ENCODE measurements around the gene SHFL.

Gene SHFL

DNA sequence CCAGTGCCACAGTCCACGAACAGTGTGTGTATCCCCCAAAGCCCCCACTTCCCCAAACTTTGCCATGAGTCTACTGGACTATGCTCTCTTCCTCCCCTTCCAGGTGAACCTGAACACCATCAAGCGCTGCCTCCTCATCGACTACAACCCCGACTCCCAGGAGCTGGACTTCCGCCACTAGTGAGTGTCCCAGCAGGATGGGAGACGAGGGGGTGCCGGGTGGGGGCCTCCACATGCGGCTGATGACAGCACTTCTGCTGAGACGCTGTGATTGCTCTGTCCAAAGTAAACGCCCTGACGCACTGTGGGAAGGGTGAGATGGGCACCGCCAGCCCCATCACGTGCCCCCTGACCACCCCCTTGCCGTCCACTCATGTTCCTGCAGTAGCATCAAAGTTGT, 23.4 kb downstream of the SHFL start:
- no peak for DNase-seq (ENCODE audit: low spot score)

- DNase-seq (ENCODE audit: low spot score): no peak
Observed at GRCh38 chr19:10110076-10110971, 24.2 kb downstream of the SHFL start.

DNA sequence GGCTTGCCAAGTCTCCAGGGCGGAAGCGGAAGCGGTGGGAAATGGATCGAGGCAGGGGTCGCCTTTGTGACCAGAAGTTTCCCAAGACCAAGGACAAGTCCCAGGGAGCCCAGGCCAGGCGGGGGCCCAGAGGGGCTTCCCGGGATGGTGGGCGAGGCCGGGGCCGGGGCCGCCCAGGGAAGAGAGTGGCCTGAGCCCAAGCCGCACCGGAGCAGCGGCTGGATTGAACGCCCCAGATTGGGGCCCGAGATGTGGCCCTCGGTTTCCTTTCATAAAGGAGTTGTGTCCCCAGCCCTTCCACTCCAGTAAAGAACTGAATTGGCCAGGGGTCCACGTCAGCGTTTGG, 24.8 kb downstream of the SHFL start:
- DNase-seq (ENCODE audit: low spot score): no peak

DNA sequence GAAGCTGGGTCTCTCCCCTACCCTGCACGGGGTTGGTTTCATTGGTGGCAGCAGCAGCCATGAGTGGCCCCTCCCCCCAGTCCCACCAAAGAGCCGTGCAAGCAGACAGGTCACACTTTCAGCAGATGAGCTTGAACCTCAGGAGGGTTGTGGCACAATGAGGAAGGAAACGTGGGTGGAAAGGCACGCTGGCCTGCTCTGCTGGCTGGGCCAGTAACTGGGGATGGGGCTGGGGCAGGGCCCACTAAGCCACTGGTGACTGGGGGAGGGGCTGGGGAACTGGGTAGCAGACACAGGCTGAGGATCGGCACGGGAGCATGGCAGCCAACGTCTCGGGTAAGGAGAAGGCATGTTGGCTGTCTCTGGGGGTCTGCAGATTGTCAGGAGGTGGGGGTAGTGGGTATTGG, 25.3 kb downstream of the SHFL start, which contains the start of gene P2RY11:
Gene P2RY11 (plus strand): TSS at position 289 of the 407 bp plus-strand sequence. CDS start 29 bp downstream, at position 318.
- DNase-seq (ENCODE audit: low spot score): no peak

GRCh38 chr19:10112037-10112761, 26.1 kb downstream of the SHFL start:
- no peak for DNase-seq (ENCODE audit: low spot score)

DNA sequence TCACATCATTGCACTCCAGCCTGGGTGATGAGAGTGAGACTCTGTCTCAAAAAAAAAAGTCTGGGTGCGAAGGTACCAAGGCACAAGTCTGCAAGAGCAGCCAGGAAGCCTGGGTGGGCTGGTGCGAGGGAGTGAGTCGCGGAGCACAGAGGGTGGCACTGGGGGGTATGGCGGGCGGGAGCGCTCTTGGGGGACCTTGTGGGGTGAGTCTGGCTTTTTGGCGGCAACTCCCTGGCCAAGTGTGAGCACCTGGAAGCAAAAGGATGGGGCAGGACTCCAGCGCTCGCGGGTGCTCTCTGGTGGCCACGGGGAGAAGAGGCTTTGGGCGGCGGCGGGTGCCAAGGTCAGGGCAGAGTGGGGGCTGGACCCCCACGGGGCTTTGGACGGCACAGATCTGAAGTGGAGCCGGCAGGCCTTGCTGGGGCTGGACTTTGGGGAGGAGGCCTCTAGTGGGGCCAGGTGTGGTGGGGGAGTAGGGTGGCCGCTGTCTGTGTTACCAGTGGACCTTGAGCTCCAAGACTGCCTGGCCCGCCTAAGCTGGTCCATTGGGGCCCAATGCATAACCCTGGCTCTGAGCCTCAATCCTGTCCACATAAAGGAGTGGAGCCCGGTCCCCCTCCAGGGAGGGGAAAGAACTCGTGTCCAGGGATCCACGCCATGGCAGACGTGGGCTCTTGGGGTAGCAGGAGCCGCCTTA, 26.9 kb downstream of the SHFL start:
- DNase-seq (ENCODE audit: low spot score): no peak

GRCh38 chr19:10113592-10113963, 27.5 kb downstream of the SHFL start:
- DNase-seq (ENCODE audit: low spot score): no peak

DNA sequence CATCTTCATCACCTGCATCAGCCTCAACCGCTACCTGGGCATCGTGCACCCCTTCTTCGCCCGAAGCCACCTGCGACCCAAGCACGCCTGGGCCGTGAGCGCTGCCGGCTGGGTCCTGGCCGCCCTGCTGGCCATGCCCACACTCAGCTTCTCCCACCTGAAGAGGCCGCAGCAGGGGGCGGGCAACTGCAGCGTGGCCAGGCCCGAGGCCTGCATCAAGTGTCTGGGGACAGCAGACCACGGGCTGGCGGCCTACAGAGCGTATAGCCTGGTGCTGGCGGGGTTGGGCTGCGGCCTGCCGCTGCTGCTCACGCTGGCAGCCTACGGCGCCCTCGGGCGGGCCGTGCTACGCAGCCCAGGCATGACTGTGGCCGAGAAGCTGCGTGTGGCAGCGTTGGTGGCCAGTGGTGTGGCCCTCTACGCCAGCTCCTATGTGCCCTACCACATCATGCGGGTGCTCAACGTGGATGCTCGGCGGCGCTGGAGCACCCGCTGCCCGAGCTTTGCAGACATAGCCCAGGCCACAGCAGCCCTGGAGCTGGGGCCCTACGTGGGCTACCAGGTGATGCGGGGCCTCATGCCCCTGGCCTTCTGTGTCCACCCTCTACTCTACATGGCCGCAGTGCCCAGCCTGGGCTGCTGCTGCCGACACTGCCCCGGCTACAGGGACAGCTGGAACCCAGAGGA, 28.0 kb downstream of the SHFL start:
- DNase-seq (ENCODE audit: low spot score): no peak

DNA sequence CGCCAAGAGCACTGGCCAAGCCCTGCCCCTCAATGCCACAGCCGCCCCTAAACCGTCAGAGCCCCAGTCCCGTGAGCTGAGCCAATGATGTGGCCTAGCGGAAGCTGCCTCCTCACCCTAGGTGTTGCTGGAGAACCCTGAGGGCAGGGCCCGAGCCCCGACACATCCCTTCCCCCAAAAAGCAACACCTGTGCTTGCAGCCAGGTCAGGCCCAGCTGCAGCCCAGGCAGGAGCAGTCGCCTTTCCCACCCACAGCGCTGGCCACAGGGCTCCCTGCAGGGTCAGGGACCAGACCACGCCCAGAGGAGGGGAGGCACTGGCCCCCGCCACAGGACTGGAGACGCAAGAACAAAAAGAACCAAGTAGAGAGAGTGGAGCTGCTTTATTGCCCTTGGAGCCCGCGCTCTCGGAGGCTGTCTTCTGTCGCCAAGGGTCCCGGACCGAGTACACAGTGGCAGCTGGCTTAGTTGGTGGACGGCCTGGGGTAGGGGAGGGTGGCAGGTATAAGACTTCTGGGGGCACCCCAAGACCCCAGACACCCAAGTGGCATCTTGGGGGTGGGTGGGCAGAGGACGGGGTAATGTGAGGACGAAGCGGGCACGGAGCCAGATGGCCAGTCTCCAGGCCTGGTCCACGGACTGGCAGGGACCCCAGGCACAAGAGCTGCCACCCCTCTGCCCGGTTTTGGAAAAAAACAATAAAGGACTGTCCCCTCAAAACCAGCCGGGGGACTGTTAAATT, 28.7 kb downstream of the SHFL start:
- no peak for DNase-seq (ENCODE audit: low spot score)

- DNase-seq (ENCODE audit: low spot score): no peak
Observed at GRCh38 chr19:10115392-10116084, 29.4 kb downstream of the SHFL start.

DNA sequence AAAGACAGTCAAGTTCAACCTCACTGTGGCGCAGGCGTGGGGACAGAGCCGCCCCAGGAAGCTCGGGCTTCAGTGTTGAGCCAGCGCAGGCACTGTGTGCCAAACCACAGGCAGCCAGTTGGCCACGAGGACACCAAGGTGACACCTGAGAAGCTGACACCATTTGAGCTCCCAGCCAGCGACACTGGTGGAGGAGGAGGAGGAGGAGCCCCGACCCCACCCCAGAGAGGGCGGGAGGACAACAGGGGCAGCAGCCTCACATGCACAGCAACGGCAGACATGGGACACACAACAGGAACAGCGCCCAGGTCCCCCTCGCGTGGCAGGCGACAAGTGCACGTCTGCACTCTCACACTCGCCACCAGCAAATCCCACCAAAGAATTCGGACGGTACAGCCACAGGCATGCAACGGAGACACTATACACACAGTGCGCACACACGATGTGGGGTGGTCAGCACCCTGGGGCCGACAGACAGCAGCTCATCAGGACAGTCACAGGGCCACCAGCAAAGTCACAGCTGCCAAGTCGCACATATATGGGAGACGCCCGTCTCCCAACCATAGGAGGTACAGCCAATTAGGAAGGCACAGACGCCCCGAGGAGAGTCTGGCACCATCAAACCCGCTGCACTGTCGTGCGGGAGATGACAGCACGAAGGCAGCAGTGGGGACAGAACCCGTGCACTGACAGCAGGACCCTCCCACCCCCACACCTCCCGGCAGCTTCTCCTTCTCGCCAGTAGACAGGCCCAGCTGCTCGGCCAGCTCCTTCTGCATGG, 30.2 kb downstream of the SHFL start:
- no peak for DNase-seq (ENCODE audit: low spot score)

GRCh38 chr19:10116866-10117616, 30.9 kb downstream of the SHFL start:
- no peak for DNase-seq (ENCODE audit: low spot score)

DNA sequence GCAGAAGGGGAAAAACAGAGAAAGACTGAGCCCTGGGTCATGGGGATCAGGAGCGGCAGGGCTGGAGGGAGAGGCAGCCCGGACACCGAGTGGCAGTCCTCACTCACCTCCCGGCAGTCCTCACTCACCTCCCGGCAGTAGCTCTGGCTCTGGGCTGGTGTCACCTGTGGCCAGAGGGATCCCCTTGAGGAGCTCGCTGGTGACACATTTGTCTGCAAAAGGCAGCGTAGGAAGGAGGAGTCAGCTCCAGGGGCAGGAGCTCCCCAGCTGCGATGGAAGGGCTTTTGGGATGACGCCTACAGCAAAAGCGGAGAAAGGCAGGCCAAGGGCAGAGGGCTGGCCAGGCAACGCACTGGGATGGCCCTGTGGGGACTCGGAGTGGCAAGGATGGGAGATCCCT, 32.8 kb downstream of the SHFL start:
- no peak for DNase-seq (ENCODE audit: low spot score)

DNA sequence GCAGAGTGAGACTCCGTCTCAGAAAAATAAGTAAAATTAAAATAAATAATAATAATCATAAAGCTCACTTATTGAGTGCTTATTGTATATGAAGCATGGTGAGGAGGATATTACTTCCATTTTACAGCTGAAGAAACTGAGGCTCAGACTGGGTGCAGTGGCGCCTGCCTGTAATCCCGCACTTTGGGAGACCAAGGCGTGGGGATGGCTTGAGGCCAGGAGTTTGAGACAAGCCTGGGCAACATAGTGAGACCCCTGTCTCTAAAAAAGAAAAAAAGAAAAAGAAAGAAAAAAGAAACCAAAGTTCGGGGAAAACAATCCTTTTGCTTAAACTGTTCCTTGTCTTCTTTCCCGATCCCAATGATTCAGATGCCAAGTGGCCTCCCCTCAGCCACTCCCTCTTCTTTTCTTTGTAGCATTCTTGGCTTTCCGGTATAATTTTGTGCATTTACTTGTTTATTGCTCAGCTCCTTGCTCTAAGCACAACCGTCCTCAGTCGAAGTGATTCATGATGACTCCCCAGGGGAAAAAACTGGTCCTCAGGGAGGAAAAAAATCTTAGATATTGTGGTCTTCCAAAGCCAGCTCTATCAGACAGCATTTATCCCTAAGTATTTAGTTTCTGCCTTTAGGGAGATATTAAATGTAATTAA, 34.5 kb downstream of the SHFL start:
- peak; percentile 73 for DNase-seq (ENCODE audit: low spot score)

GRCh38 chr19:10122045-10122444, 35.9 kb downstream of the SHFL start:
- no peak for DNase-seq (ENCODE audit: low spot score)

DNA sequence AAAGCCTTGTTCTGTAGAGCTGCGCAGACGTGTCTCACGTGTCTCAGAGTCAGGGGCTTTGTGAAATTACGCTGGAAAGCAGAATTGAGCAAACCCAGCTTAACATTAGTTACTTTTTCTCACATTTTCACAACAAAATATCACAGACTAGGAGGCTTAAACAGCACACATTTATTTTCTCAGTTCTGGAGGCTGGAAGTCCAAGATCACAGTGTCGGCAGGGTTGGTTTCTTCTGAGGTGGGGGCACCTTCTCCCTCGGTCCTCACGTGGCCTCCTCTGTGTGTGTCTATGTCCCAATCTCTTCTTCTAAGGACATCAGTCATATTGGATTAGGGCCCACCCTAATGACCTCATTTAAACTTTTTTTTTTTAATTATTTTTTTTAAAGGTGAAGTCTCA, 38.3 kb downstream of the SHFL start:
- DNase-seq (ENCODE audit: low spot score): no peak

GRCh38 chr19:10126213-10126639, 40.1 kb downstream of the SHFL start:
- DNase-seq (ENCODE audit: low spot score): no peak

DNA sequence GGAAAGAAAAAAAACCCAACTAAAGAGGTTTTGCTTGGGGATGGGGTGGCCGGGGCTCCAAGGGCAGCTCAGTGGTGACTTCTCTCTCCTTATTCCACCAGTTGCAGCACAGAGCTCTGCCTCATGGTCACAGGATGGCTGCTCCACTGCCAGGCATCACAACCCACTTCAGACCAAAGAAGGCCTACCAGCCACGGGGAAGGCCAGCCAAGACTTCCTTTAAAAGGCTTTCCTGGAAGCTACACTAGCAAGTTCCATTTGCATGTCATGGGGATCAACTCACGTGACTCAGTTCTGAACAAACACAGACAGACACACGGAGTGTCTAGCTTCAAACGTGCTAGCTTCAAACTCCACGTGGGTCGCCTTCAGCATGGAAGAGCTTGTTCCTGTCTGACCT, 46.8 kb downstream of the SHFL start:
- no peak for DNase-seq (ENCODE audit: low spot score)

DNA sequence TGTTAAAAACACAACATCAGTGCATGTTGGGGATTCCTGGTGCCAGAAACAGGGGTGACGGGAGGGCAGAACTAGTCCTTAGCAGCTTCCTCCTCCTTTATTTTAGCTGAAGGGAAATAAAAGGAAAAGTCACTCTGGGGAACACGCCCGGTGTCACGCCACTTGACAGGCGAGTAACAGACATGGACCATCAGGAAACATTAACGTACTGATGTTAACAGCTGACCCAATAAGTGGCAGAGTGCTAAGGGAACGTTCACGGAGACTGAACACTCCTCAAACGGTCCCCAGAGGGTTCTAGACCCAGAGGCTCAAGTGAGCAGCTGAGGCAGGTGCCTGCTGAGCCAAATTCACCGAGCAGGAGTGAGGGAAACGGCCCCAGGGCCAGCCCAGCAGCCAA, 47.5 kb downstream of the SHFL start:
- DNase-seq (ENCODE audit: low spot score): no peak
